Suprapubic skin (tissue), 4 donors: ENCODE measurements around the gene IFITM10. TPM values are rescaled to one million over a fixed set of nuclear protein-coding genes. Genes with fewer than 3 reads are reported as not detected.

Source experiments
- DNase-seq, 2 donors: peaks; one replicate each; pipeline ENCODE4 v3.0.0-alpha.2; 2019; ENCODE audit warnings: low spot score in 2 of 2
- H3K27ac ChIP-seq: fragments of 200-600 bp; sonication (generic); one replicate; pipeline ENCODE4 v1.5.1; 2019
- H3K27me3 ChIP-seq: fragments of 200-600 bp; sonication (generic); one replicate; pipeline ENCODE4 v1.5.1; 2019
- H3K36me3 ChIP-seq: fragments of 200-600 bp; sonication (generic); one replicate; pipeline ENCODE4 v1.5.1; 2019
- H3K4me1 ChIP-seq: fragments of 200-600 bp; sonication (generic); one replicate; pipeline ENCODE4 v1.5.1; 2019
- H3K4me3 ChIP-seq: fragments of 200-600 bp; sonication (generic); one replicate; pipeline ENCODE4 v1.5.1; 2019; ENCODE audit warnings: mild to moderate bottlenecking
- H3K9me3 ChIP-seq: fragments of 200-600 bp; sonication (generic); one replicate; pipeline ENCODE4 v1.5.1; 2019
- CTCF ChIP-seq, 2 donors: fragments of 200-600 bp in 1 of 2; fragments of 450-650 bp in 1 of 2; sonication (generic) in 1 of 2; IDR thresholded peaks; one replicate each; pipeline ENCODE4 v1.5.1; 2016 to 2019; ENCODE audit warnings: antibody characterized with exemption in 2 of 2, mild to moderate bottlenecking in 1 of 2, moderate library complexity in 1 of 2
- EP300 ChIP-seq: sonication (generic); formaldehyde crosslinking; IDR thresholded peaks from one replicate; pipeline ENCODE4 v1.6.1; 2017; ENCODE audit warnings: antibody characterized with exemption
- POLR2A ChIP-seq, 2 donors: fragments of 450-650 bp; IDR thresholded peaks; one replicate each; pipeline ENCODE4 v1.6.1; 2017; ENCODE audit warnings: antibody characterized with exemption in 2 of 2, mild to moderate bottlenecking in 2 of 2, moderate library complexity in 2 of 2
- POLR2AphosphoS5 ChIP-seq, 3 donors: sonication (generic); formaldehyde crosslinking; IDR thresholded peaks; one replicate each; pipeline ENCODE4 v1.6.1; 2017; ENCODE audit warnings: antibody characterized with exemption in 3 of 3
- WGBS: methylation state at CpG from one replicate; pipeline ENCODE4 v1.1.5; 2018; 5-methylcytosine and 5-hydroxymethylcytosine counted together
- total RNA-seq, 4 donors: library from RNA; depleted of rRNA; stranded (reverse); fragments of >200 nt; gene quantifications; one replicate each; pipeline ENCODE4 v1.1.0, GENCODE V29; 2016

The IFITM10 gene
- total RNA-seq, 4 donors from 2014 or later = 2.6 to 7.6 (median 6.9) TPM

DNA sequence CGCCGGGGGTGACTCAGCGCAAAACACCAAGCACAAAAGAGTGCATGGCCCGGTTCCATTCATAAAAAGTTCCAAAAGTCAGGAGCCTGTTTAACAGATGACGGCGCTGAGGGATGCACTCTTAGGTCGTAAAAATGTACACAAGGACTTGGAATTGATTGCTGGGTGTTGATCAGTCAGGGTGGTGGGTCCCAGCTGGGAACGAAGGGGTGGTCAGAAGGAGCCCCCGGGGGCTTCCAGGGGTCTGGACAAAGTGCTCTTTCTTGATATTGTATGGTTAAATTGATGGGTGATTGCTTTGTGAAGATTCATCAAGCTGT, 20.7 kb downstream of the IFITM10 start:
- Histone ChIP-seq H3K9me3 (no peaks in the 10 kb centered on the region), H3K27me3 (peaks cover 74% of the 10 kb centered on the region), H3K4me1 (no peaks in the 10 kb centered on the region), H3K27ac (no peak overlapping the region), H3K36me3 (no peaks in the 10 kb centered on the region), H3K4me3 (no peak overlapping the region)
- no peak for TF ChIP-seq CTCF (IDR thresholded peaks at IDR 0.05)
- TF ChIP-seq POLR2AphosphoS5 (IDR thresholded peaks at IDR 0.05) = no peak
- 50% methylated on average over 9 of the region's 9 CpGs for WGBS
- DNase-seq = no peak

DNA sequence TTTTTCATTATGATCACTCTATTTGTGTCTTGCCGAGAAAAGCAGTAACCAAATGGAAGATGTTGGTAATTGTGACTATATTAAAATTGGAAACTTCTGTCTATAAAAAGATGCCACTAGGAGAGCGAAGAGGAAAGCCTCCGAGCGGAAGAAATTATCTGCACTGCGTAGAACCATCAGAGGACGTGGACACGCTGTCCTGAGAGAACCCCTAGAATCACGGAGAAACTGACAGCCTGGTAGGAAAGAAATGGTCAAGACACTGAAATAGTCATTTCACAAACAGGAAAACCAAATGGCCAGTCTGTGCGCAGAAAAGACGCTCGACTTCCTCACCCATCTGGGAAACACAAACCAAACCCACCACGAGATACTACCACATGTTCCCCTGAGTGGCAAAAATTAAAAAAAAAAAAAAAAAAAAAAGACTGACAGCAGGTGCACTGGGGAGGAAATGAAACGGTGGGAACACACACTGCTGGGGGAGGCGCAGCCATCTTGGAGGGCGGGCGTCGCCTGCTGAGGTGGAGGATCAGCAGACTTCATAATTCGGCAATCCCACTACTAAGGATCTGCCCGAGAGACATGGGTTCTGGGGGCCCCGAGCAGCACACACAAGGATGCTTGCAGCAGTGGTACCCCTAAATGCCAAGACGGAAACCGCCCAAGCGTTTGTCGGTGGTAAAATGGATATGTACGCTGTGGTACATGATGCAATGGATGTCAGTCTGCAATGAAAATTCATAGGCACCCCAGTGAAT, 21.3 kb downstream of the IFITM10 start:
- no peak overlapping the region for H3K4me3 ChIP-seq
- 72% methylated on average over 23 of the region's 25 CpGs for WGBS
- no peaks in the 10 kb centered on the region for H3K4me1 ChIP-seq
- H3K27ac ChIP-seq = no peak overlapping the region
- peaks cover 69% of the 10 kb centered on the region for H3K27me3 ChIP-seq
- TF ChIP-seq POLR2A (IDR thresholded peaks at IDR 0.05) = no peak
- no peak for TF ChIP-seq EP300
- no peak for TF ChIP-seq POLR2AphosphoS5 (IDR thresholded peaks at IDR 0.05)
- no peak for TF ChIP-seq CTCF (IDR thresholded peaks at IDR 0.05)
- no peaks in the 10 kb centered on the region for H3K36me3 ChIP-seq
- DNase-seq = no peak
- H3K9me3 ChIP-seq = no peaks in the 10 kb centered on the region

- WGBS = 61% methylated on average over 4 of the region's 4 CpGs
- H3K9me3 ChIP-seq = no peaks in the 10 kb centered on the region
- DNase-seq = peak in 1 of 2 donors; percentile 50
- H3K27me3 ChIP-seq = peaks cover 63% of the 10 kb centered on the region
- H3K27ac ChIP-seq = no peak overlapping the region
- TF ChIP-seq CTCF (IDR thresholded peaks at IDR 0.05) = no peak
- TF ChIP-seq POLR2AphosphoS5 (IDR thresholded peaks at IDR 0.05) = no peak
- no peak for TF ChIP-seq EP300
- no peak for TF ChIP-seq POLR2A (IDR thresholded peaks at IDR 0.05)
- no peaks in the 10 kb centered on the region for H3K4me1 ChIP-seq
- H3K4me3 ChIP-seq = no peak overlapping the region
- no peaks in the 10 kb centered on the region for H3K36me3 ChIP-seq
These were observed 22.1 kb downstream of the IFITM10 start for GRCh38 chr11:1728301-1728700.

- Histone ChIP-seq H3K4me1 (no peaks in the 10 kb centered on the region), H3K4me3 (no peak overlapping the region), H3K36me3 (no peaks in the 10 kb centered on the region), H3K9me3 (no peaks in the 10 kb centered on the region), H3K27me3 (peaks cover 60% of the 10 kb centered on the region), H3K27ac (no peak overlapping the region)
- peak in 1 of 2 donors; percentile 55 for DNase-seq
- TF ChIP-seq POLR2AphosphoS5 (IDR thresholded peaks at IDR 0.05) (no peak), EP300 (no peak), POLR2A (IDR thresholded peaks at IDR 0.05) (no peak), CTCF (IDR thresholded peaks at IDR 0.05) (no peak)
- WGBS = 61% methylated on average over 9 of the region's 9 CpGs
These were observed 22.5 kb downstream of the IFITM10 start for GRCh38 chr11:1727861-1728260.

GRCh38 chr11:1727096-1727690, 23.2 kb downstream of the IFITM10 start:
- Histone ChIP-seq H3K4me3 (no peak overlapping the region), H3K27me3 (peaks cover 53% of the 10 kb centered on the region), H3K27ac (no peak overlapping the region), H3K4me1 (no peaks in the 10 kb centered on the region), H3K9me3 (no peaks in the 10 kb centered on the region), H3K36me3 (no peaks in the 10 kb centered on the region)
- WGBS = 64% methylated on average over 11 of the region's 11 CpGs
- TF ChIP-seq EP300 = no peak
- no peak for TF ChIP-seq CTCF (IDR thresholded peaks at IDR 0.05)
- peak in 1 of 2 donors; percentile 35 for DNase-seq
